Subcutaneous adipose tissue (tissue), 4 donors: ENCODE results near the gene ULK4. TPM values are rescaled to one million over a fixed set of nuclear protein-coding genes. Genes with fewer than 3 reads are reported as not detected.

ENCODE experiments used
- CTCF ChIP-seq: fragments of 450-650 bp; IDR thresholded peaks from one replicate; pipeline ENCODE4 v1.5.1; 2016; ENCODE audit warnings: low read depth, mild to moderate bottlenecking, control low read depth, antibody characterized with exemption, moderate library complexity
- total RNA-seq, 4 donors: library from RNA; depleted of rRNA; stranded (reverse); fragments of >200 nt; gene quantifications; one replicate each; pipeline ENCODE4 v1.1.0, GENCODE V29; 2016

ULK4 gene
- total RNA-seq, 4 donors from 2014 or later: 10.6 to 32.0 (median 22.6) TPM

GRCh38 chr3:41338276-41338675 is 623.6 kb downstream of the ULK4 start:
- no peak for TF ChIP-seq CTCF

- no peak for TF ChIP-seq CTCF
Measured at GRCh38 chr3:41334426-41334825, 627.5 kb downstream of the ULK4 start.

- no peak for TF ChIP-seq CTCF
Measured at GRCh38 chr3:41331041-41331440, 630.9 kb downstream of the ULK4 start.

- TF ChIP-seq CTCF: no peak
Measured at GRCh38 chr3:41330465-41330864, 631.4 kb downstream of the ULK4 start.

- TF ChIP-seq CTCF: no peak
Measured at GRCh38 chr3:41329881-41330280, 632.0 kb downstream of the ULK4 start.

- TF ChIP-seq CTCF: no peak
Measured at GRCh38 chr3:41328926-41329325, 633.0 kb downstream of the ULK4 start.

GRCh38 chr3:41327718-41328117 is 634.2 kb downstream of the ULK4 start:
- TF ChIP-seq CTCF: no peak

- no peak for TF ChIP-seq CTCF
Measured at GRCh38 chr3:41324156-41324475, 637.8 kb downstream of the ULK4 start.
